GM03348 (cell line): ENCODE results near the gene GHR.
"Not testable (repeated sequence)": the region's sequence is repeated elsewhere in the genome, so short reads cannot be mapped to it uniquely, and the experiment has no call there.

ENCODE experiments used
- DNase-seq: peaks from one replicate; pipeline ENCODE4 v3.0.0; 2012; ENCODE audit warnings: low spot score

GHR gene

DNA sequence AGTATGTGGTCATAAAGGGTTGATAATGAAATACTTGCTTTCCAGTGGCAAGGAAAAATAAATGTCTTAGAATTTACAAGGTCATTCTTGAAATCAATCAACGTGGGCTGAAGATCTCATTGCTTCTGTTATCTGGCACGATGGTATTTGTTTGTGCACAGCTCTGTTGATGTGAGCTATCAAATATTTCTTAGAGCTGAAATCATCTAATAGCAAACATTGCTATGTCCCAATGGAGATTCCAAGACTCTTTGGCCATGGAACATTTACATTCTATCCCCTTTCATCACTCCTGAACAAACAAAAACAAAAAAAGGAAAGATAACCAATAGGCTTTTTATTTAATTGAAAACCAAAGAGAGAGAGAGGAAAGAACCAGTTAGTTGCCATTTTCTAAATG is 221.9 kb downstream of the GHR start:
- DNase-seq = no peak

DNA sequence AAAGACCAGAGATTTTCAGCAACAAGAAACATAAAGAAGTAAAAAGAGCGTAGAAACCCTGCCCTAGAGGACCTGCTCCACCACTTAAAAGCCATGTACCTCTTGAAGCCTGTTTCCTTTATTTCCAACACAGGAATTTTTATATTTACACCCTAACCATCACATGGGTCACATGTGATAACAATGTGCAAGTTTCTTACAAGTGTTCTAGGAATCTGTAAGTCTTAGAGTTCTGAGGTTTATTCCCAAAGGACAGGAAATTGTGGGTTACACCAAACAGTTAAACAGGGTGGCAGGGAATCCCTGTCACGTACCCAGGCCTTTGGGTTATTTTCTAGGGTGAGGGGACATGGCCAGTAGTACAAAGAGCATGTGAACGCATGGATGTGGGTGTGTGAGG is 224.8 kb downstream of the GHR start:
- DNase-seq = no peak

DNA sequence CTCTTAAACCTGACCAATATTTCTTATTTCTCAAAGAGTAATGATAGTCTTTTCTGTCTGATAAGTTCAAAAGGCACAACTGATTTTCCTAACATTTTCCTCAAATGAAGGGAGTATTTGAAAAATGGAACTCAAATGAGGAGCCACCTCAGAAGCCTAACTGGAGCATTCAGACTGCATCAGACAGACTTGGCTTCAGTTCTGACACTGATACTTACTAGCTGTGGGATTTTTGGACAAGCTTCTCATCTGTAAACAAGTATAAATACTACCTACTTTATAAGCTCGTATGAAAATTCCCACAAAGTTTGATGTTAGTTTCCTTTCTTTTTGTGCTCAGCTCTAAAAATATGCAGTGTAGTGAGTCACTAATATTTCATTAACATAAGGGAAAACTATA is 225.7 kb downstream of the GHR start:
- no peak for DNase-seq

DNA sequence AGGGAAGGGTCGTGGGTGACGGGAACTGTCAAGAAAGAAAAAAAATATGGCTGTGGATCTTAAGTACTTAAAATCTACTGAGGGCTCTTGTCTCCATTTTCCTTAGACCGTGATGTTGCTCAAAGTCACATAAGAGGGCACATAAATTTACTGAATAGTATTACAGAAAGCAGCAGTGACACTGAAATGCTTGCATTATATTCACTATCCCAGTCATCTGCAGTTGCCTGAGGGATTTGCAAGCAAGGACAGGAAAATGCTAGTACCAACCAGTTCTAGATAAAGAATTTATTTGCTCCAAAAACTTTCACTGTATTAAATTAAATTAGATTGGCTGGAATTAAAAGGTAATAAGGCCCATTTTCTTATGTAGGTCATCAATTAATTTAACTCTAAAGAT is 226.8 kb downstream of the GHR start:
- no peak for DNase-seq

DNA sequence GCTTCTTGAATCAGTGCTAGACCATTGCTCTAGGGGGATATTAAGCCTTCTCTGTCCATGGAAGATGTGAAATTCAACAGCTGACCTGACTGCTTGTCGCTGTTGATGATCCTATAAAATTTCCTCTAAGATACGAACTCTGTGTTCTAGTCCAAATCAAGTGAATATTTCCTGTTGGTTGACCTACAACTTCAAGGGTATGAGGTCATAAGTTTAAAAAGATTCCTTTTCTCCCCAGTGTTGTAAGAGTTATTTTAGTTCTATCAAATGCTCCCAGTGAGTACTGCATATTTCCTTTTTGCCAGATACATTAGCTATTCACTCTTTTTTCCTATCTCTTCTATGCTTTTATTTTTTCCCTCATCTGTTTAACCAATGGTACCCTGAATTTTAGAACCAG is 230.5 kb downstream of the GHR start:
- no peak for DNase-seq

DNA sequence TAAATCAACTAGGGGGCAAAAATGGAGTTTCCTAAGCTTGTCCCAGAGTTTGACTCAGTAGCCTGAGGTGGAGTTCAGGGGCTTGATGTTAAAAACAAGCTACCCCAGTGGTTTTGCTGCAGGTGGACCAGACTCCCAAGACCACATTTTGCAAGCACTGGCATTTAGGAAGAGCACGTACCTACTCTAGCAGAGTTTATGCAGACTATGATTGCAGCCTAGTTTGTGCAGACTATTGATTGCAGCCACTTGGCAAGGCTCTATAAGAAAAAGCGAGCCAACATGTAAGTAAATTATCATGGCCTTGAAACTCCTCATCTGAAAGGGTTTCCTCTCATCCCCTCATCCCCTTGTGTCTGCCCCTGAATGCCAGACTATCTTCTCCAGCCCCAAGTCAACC is 231.4 kb downstream of the GHR start:
- no peak for DNase-seq

DNA sequence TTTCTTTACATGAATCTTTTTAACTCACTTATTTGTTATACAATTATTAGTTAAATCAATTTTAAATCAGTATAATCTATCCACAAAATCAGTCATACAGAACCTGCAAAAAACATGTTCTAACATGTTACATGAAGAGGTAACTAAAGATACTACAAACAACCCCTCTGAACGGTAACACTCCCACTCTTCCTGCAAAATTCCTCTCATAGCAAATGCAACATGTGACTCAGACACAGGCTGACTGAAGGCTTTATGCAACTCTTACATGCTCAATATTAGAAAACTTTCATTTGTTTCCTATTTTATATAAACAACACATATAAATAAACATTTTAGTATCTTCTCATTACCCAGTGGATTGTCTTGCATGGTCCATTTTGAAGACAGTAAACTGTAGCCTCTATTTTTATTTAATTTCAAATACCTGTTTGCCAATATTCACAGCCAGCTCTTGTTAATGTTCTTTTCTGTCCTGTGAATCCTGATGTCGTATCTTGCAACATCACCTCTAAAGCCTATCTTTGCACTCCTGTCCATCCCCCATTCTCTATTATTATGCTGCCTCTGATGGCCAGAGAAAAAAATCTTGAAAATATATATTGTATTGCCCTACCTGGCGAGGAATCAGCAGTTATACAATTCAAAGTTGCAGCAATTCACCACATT is 232.9 kb downstream of the GHR start:
- DNase-seq = no peak

DNA sequence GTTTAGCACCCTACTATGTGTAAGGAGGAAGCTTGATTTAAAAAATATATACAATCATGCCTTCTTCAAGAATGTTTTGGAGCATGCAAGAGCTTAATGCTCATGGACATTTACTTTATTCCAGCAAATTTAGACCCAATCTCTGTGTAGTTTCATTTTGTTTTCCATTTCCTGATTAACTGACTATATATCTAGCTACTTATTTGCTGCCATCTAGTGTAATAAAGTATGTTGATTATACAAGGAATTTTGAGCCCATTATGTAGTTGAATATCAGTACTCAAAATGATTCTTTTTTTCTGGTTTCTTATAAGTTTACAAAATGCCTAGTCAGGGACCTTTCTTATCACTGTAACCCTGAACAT is 233.4 kb downstream of the GHR start:
- no peak for DNase-seq

DNA sequence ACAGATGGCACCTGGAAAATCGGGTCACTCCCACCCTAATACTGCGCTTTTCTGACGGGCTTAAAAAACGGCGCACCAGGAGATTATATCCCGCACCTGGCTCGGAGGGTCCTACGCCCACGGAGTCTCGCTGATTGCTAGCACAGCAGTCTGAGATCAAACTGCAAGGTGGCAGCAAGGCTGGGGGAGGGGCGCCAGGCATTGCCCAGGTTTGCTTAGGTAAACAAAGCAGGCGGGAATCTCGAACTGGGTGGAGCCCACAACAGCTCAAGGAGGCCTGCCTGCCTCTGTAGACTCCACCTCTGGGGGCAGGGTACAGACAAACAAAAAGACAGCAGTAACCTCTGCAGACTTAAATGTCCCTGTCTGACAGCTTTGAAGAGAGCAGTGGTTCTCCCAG is 236.6 kb downstream of the GHR start:
- DNase-seq = not testable (repeated sequence)

DNA sequence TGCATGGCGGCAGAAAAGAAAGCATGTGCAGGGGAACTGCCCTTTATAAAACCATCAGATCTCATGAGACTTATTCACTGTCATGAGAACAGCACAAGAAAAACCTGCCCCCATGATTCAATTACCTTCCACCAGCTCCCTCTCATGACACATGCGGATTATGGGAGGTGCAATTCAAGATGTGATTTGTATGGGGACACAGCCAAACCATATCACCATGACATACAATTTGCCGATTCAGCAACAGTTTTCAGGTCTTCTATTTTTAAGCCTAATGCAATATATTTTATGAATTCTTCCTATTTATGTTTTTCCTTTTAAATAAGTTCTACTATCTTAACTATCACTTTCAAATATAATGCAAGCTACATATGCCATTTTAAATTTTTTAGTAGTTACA is 242.6 kb downstream of the GHR start:
- no peak for DNase-seq

DNA sequence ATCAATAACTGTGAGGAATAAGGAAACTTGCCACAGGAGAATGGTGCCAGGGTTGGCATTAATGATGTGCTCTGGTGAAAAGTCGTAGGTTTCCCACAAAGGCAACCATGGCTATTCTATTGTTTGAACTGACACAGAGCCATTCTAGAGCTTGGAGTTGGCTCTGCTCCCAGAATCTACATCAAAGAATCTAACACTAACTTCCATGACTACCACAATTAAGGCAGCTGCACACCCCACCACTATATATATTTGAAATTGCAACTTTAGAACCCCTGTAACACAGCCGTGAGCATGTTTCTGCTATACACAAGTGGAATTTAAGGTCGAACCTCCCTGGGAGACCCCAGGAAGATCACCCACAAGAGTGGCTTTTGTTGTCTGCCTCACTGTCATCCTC is 243.6 kb downstream of the GHR start:
- DNase-seq = no peak

DNA sequence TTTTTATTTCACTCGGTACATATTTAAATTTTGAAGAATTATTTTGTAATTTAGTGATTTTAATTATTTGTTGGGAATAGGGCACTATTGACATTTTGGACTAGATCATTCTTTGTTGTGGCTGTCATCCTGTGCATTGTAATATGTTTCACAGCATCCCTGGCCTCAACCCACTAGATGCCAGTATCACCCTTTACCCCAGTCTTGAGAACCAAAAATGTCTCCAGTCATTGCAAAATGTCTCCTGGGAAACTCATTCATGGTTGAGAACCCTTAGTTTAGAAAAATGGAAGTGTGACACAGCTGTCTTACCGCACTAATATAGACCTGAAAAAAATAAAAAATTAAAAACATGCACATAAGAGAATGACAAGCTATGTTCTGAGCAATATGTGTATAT is 245.0 kb downstream of the GHR start:
- DNase-seq = no peak

DNA sequence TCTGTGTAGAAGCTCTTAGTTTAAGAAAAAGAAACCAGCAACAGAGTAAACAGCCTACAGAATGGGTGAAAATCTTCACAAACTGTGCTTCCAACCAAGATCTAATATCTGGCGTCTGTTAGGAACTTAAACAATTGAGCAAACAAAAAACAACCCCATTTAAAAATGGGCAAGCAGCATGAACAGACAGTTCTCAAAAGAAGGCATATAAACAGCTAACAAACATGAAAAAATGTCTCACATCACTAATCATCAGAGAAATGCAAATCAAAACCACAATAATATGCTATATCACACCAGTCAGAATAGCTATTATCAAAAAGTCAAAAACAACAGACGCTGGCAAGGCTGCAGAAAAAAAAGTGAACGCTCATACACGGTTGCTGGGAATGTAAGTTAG is 249.7 kb downstream of the GHR start:
- DNase-seq = no peak

DNA sequence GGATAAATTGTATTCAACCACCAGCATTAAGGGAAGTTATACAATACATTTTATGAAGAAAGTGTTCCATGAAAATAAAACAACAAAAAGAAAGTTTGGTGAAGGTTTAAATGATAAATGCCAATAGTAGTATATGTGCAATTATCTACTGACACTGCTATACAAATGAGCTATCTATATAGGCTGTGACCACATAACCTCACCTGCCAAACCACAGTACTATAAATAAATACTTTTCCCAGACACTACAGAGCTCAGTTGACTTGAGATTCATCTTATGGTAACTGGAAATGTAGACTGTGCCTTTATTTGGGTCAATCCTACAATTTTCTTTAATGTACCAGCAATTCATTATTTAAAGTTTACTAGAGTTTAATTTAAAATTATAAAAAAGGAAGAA is 252.4 kb downstream of the GHR start:
- no peak for DNase-seq

DNA sequence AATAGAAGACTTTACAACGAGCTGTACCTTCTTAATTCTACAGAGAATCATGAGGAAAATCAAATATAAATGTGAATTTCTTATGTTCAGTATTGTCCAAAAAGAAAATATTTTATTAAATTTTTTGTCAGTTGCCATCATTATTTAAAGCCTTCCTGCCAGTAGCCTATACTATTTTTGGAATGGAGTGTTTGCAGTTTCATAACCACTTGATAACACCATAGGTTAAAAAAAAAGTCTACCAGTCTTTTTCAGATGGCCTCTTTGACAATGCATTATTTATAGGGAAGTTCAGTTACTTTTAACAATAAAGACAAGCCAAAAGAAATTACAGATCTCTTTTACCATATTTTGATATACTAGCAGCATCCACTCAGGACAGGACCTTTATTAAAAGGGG is 253.1 kb downstream of the GHR start:
- DNase-seq = no peak

DNA sequence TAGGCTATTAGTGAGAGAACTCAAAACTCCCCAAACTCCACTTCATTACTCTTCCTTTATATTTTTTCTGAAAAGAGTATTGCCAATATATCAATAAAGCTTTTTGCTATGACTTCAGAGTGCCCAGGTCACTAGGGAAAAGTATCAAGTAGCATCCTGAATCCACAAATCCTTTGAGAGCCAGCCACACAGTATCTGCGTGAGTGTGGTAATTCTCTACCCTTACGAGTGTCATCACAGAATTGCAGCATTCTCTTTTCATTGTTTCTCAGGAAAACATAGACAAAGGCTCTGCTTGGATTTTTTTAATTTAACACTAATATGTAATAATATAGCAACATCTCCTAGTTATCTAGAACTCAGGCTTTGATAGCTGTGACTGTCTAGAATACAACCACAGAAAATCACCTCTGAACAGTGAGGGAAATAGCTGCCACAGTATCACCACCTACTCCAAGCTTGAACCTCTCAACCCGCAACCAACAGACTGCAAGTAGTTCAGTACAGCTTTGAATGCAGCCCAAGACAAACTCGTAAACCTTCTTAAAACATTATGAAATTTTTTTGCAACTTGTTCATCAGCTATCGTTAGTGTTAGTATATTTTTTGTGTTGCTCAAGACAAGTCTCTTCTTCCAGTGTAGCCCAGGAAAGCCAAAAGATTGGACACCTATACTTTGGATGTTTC is 254.1 kb downstream of the GHR start:
- no peak for DNase-seq

DNA sequence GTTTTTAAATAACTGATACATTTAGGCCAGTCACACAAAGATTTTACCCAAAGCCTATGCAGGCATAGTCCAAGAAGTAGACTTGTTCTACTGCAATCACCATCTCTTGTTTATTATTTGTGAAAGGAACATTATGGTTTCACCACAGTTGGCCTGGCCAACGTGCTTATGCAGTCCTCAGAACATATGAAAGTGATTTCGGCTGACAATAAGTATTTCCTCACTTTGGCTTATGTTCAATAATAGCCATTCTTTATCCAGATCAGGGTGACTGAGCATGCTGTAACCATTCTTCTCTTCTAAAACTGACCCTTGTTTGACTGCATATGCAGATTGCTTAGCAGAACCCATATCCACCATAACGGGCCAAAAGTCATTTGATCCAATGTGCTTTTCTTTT is 256.8 kb downstream of the GHR start:
- peak; percentile 24 for DNase-seq

DNA sequence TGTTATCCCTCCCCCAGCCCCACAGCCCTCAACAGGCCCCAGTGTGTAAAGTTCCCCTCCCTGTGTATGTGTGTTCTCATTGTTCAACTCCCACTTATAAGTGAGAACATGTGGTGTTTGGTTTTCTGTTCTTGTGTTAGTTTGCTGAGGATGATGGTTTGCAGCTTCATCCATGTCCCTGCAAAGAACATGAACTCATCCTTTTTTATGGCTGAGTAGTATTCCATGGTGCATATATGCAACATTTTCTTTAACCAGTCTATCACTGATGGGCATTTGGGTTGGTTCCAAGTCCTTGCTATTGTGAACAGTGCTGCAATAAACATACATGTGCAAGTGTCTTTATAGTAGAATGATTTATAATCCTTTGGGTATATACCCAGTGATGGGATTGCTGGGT is 261.8 kb downstream of the GHR start:
- DNase-seq = not testable (repeated sequence)

DNA sequence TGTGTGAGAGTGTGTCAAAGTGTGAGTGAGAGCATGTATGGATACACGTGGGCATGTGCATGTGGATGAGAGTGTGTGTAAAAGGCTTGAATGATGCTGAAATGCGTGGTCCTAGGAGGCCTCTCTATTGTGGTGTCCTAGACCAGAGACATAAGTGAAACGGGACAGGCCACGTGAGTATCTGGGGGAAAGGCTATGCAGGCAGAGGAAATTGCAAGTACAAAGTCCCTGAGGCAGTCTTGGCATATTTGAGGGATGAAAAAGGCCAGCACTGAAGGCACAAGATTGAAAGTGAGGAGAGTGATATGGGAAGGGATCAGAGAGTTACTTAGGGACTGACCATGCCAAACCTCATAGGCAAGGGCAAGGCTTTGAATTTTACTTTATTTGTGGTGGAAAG is 266.2 kb downstream of the GHR start:
- no peak for DNase-seq

DNA sequence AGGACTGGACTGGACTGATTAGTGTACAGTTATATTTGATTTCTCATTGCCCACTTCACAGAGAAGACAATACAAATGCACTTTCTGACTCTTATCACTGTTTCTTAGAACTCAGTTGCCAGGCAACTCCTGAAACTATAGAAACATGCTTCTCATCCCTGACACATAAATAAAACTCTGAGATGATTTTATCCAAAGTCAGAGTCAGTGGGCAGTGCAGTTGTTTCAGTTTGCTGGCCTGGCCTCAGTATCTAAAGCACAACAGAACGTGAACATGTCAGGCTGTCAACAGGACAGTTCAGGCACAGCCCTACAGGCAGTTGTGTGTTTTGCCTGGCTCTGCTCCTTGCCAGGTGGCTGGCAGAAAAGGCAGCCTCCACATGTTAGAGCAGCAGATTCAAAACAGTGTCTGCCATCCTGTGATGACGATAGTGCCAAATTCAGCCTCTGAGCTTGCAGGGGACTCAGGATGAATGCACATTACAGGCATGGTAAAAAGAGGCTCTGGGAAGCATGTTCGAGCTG is 268.2 kb downstream of the GHR start:
- DNase-seq = no peak

DNA sequence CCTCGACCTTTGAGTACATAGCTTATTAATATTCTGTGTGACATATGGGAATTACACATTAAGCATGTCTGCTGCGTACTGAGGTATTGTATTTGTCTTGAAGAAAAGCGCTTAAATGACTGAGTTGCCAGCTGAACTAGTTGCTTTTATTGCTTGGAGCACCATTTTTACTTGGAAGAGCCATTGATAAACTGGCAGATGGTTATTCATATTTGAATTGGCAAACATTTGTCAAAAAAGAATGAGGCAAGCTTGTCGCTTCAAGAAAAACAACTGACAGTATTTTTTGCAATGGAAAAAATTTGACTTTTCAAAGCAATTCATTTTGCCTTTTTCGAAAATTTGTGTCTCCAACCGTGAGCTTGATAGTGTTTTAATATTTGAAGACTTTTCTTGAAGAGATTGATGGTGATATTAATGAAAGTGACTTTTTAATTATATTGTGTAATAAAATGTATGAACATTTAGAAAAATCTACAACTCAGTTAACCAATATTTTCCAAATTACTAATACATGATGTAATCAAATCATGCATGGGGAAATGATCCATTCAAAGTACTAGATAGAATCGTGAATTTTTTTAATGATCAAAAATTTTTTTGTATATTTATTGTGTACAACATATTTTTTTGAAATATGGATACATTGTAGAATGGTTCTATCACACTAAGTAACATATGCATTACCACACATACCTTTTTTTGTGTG is 278.3 kb downstream of the GHR start:
- DNase-seq = no peak

DNA sequence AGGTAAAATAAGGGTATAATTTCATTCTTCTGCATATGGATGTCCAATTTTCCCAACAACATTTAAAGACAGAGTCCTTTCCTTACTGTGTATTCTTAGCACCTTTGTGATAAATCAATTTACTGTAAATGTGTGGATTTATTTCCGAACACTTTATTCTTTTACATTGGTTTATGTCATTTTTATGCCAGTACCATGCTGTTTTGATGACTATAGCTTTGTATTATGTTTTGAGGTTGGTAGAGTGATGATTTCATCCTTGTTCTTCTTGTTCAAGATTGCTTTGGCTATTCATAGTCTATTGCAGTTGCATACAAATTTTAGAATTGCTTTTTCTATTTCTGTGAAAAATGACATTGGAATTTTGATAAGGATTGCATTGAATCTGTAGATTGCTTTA is 280.0 kb downstream of the GHR start:
- DNase-seq = no peak

DNA sequence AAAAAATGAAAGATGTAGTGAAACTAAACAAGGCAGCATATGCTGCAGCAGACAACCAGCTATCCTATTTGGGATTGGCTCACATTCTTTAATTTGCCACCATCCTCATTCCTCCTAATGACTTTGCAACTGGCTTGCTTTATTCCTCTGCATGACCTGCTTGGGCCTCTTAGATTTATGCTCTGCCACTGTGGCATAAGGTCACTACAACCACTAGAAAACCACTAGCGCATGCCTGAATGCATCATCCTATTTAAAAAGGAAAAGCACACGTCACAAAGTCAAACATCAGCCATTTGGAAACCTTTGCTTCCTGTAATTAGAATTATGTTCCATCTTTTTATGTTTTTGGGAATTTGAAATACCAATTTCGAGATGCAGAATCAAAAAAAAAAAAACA is 292.5 kb downstream of the GHR start:
- no peak for DNase-seq
